ENCODE data around the gene PTPRN2.

PTPRN2 gene

DNA sequence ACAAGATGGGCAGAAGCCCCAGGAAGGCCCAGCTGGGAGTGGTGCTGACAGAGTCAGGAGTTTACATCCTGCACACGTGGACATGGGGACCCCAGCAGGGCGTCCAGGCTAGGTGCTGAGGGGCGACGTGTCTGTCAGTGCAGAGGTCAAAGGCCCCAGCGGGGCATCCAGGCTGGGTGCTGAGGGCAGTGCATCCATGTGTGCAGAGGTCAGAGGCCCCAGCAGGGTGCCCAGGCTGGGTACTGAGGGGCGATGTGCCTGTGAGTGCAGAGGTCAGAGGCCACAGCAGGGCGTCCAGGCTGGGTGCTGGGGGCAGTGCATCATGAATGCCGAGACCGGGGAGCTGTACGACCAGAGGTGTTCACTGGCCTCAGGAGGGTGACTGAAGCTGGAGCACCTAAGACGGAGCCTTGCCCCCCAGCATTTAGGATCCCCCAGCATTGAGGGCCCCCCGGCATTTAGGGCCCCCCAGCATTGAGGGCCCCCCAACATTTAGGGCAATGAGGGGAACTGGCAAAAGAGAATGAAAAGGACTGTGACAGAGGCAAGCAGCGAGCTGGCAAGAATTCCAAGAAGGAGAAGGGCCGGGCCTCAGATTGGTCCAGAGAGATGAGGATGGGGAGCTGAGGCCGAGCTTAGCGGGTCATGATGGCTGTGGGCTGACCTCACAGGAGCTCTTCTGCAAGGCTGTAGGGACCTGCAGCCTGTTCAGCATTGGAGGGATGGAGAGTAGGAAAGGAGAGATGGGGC, 474.9 kb downstream of the PTPRN2 start:
- no peak for DNase-seq (ENCODE audit: low spot score)

DNA sequence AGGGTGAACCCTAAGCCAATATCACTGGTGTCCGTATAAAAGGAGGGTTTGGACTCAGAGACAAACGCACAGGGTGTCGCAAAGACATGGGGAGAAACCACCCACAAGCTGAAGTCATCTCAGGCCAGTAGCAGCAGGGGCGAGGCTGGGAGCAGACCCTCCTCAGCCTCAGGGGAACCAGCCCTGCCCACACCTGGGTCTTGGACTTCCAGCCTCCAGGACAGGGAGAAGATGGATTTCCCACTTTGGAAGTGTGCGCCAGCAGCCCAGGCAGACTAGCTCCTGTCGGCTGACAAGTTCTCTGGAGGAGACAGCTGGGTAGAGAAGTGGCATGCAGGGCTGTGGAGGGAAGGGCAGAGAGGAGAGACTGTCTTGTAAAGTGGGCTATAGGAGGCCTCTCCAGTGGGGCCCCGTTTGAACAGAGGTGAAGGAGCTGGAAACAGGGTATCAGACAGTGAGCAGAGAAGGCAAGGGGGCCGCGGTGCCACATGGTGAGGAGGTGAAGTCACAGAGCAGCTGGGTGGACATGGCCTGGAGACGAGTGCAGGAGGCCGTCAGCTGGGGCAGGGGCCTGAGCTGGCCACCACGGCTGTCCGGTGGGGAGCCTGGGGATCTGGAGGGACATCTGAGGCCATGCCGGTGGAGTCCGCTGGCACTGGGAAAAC, 475.6 kb downstream of the PTPRN2 start:
- DNase-seq (ENCODE audit: low spot score) = no peak

DNA sequence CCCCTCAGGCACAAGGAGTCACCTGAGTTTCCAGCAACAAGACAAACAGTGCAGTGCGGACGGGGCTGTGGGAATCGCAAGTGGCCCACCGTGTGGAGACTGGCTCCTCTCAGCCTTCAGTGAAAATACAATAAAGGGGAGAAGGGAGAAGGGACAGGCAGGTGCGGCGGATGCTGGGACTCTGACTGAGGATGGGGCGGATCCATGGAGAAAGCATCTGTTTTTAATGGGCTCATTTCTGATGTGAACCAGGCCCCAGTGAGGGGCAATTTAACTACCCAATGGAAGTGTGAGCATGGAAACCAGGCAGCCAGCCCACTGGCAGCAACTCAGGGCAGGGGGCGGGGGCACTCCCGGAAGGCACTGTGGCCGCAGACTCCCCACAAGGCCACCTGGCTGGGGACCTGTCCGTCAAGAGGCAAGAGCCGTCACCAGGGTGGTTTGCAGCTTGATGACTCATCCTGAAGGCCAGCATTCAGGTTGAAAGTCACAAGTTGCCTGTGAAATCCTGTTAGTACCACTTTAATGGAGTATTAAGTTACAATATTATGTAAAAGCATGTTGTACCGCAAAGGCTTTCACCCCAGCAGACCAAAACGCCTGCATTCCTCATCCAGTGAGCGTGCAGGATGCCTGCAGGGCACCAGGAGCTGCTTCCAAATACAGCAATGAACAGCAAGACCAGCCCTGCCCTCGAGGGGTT, 476.4 kb downstream of the PTPRN2 start:
- no peak for DNase-seq (ENCODE audit: low spot score)

GRCh38 chr7:158110661-158111048, 477.0 kb downstream of the PTPRN2 start:
- DNase-seq (ENCODE audit: low spot score) = no peak

DNA sequence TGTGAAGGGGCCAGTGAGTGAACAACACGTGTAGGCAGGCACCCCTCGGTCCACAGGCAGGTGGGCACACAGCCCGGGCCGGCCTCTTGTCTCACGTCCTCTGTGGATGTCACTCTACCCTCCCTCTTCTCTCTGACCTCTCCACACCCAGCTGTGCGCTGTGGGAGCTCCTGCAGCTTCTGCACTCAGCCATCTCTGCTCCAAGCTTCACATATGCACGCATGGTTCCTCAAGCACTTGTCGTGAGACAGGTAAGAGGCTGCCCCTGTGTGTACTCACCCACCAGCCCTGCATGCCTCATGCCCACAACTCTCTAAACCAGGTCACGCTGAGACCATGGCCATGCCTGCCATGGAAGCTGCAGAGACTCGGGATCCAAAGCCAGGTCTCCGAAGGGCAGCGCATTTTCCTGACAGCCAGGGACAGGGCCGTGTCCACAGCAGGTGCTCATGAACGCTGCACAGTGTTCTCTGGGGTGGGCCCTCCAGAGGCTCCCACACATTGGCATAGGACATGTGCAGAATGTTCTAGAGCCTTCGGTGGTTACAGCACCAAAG, 477.5 kb downstream of the PTPRN2 start:
- DNase-seq (ENCODE audit: low spot score) = no peak

DNA sequence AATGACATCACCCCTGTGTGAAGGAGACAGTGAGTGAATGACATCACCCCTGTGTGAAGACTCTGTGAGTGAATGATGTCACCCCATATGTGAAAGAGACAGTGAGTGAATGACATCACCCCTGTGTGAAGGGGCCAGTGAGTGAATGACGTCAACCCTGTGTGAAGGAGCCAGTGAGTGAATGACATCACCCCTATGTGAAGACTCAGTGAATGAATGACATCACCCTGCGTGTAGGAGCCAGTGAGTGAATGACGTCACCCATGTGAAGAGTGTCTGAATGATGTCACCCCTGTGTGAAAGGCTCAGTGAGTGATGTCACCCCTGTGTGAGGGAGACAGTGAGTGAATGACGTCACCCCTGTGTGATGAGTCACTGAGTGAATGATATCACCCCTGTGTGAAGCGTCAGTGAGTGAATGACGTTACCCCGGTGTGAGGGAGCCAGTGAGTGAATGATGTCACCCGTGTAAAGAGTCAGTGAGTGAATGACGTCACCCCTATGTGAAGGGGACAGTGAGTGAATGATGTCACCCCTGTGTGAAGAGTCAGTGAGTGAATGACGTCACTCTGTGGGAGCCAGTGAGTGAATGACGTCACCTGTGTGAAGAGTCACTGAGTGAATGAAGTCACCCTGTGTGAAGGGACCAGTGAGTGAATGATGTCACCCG, 478.1 kb downstream of the PTPRN2 start:
- DNase-seq (ENCODE audit: low spot score) = no peak

- DNase-seq (ENCODE audit: low spot score) = no peak
Observed at GRCh38 chr7:158108646-158109293, 478.9 kb downstream of the PTPRN2 start.

DNA sequence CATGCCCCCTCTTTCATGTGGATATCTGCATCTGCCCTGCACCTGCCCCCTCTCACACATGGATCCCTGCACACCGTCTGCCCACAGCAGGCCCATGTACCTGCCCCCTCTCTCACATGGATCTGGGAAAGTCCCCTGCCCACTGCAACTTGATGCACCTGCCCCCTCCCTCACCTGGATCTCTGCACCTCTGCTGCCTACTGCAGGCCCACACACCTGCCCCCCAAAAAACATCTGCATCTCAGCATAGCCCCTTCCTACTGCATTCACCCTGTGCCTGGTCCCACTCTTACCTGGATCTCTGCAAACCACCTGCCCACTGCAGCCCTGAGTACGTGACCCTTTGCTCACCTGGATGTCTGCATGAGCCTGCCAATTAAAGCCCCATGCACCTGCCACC, 479.8 kb downstream of the PTPRN2 start:
- no peak for DNase-seq (ENCODE audit: low spot score)

- no peak for DNase-seq (ENCODE audit: low spot score)
Observed at GRCh38 chr7:158106272-158106671, 481.4 kb downstream of the PTPRN2 start.

DNA sequence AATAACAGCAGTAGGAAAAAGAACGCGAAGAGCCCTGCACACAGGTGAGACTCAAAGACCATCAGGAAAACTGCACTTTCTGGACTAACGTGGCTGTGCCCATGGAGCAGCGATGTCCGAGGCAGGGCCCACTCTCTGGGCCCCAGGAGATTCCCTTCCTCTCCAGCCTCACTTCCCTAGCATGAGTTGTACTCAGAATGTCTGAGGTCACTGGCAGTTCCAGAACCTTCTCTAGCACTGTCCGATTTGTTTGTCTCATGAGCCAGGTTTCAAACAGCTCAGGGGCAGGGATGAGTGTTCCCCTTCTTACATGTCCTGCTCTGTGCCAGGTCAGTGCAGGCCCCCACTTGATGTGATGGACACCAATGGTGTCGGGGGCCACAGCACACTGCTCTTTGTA, 484.2 kb downstream of the PTPRN2 start:
- DNase-seq (ENCODE audit: low spot score) = no peak

DNA sequence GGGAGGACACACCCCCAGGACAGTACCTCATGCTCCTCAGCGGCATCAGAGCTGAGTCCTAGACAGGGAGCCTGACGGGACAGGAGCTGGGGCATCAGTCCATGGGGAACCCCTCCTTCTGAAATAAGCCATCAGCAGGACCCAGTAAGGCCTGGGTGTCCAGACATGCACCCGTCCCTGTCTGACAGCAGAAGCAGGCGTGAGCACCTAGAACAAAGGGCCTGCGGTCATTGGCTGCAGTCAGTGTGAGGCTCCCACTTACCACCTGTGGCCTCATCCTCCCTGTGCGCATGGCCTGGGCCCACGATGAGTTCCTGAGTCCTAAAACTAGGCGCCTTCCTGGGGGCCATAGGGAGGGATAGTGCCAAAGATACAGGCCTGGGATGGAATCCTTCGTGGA, 484.7 kb downstream of the PTPRN2 start:
- DNase-seq (ENCODE audit: low spot score) = no peak

DNA sequence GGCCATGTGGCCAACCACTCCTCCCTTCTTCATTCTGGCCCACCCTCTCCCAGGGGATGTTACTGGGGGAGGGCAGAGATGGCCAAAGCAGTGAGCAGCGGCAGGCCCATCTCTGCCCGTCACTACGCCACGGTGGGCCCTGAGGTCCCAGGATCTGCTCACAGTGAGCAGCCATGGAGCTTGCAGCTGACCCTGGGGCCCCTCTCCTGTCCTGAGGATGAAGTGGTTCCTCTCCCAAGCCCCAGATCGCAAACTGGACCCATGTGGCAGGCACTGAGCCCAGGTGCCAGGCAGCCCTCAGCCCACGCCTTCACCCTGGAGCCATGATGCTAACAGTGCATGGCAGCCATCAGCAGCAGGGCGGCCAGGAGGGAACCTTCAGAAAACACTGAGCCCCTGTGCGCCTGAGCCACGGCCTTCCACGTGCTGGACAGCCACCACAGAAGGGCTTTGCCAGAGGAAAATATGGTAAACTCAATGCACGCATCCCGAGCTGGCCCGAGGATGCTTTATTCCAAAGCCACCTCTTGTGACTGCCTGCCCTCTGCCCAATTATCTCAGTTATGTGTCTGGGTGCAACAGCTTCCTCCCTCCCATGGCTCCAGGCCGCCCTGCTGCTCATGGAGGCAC, 485.7 kb downstream of the PTPRN2 start:
- DNase-seq (ENCODE audit: low spot score) = no peak

DNA sequence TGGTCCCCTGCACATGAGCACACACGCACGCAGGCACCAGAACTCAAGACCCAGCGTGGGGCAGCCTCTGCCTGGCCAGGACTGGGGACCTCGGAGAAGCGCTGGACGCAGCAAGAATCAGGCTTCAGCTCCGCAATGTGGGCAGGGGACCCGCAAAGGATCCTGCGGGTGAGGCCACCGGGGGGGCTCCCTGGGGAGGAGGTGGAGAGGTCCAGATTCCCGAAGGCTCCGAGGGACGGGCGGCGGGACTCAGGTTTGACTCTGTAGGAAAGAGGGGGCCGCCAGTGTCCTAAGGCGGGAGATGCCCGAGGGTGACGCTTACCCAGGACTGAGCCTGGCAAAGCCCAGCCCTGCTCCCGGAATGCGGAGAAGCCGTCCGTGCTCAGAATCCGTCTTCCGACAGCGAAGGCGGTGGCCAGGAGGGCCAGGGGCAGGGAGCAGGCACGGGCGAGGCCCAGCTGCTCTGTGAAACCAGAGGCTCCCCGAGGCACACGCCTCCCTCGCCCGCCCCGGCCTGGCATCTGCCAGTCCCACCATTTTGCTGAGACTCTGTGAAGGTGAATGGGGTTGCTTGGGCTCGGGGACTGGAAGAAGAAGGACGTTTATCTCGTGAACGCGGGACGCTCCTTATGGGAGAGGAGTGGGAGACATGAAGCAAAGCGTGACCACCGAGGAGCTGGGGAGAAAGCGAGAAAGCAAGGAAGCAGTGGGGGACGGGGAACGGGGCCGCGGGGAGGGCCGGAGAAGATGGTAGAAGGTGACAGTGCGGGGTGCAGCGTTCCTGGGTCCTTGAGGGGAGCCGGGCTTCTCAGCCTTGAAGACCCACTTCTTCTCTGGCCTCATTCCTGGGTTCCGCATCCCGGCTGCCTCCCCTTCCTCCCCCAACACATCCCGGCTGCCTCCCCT, 489.2 kb downstream of the PTPRN2 start:
- DNase-seq (ENCODE audit: low spot score) = no peak

GRCh38 chr7:158097453-158098124, 490.0 kb downstream of the PTPRN2 start:
- DNase-seq (ENCODE audit: low spot score) = no peak

- no peak for DNase-seq (ENCODE audit: low spot score)
Observed at GRCh38 chr7:158097106-158097452, 490.5 kb downstream of the PTPRN2 start.

- no peak for DNase-seq (ENCODE audit: low spot score)
Observed at GRCh38 chr7:158096582-158096981, 491.0 kb downstream of the PTPRN2 start.

- no peak for DNase-seq (ENCODE audit: low spot score)
Observed at GRCh38 chr7:158094671-158095226, 492.9 kb downstream of the PTPRN2 start.

DNA sequence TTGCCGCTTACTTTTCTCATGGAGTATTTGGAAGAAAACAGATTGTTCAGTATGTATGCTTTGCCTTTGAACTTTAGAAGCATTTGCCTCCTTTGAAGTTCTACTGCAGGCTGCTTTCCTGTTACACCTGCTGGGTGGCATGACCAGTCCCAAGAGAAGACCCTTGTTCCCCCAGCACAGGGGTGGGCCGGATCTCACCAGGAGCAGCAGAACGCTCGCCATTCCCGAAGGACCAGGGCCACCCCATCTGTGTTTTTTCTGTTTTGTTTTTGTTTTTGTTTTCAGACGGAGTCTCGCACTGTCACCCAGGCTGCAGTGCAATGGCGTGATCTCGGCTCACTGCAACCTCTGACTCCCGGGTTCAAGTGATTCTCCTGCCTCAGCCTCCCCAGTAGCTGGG, 493.6 kb downstream of the PTPRN2 start:
- DNase-seq (ENCODE audit: low spot score) = no peak

DNA sequence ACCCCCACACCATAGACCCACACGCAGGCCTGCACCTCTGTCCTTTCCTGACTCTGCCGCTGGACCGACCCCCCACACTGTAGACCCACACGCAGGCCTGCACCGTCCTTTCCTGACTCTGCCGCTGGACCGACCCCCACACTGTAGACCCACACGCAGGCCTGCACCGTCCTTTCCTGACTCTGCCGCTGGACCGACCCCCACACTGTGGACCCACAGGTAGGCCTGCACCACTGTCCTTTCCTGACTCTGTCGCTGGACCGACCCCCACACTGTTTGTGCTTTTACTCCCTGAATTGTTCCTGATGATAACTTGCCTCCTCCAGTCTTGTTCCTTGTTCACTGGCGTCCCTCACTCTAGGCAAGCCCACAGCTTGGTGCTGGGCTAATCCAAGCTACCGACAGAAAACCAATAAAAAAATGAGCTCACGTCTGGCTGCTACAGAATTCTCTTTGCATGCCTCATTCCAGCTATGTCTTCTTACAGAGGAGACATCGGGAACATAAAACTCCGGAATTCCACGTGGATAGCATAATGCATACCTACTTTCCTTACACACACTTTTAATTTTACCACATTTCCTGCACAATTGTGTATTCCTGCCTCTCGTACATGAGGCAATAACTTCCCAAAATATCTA, 494.3 kb downstream of the PTPRN2 start:
- no peak for DNase-seq (ENCODE audit: low spot score)
